WI38 (cell line): ENCODE measurements around the gene TMEM151A.
A peak's percentile ranks its signal among the peaks of the same experiment; 100 is the strongest.

ENCODE experiments used
- H3K4me3 ChIP-seq: 2 replicates; pipeline ENCODE4 v1.5.1; 2011; ENCODE audit warnings: low read depth, mild to moderate bottlenecking, control low read depth, low read length
- CTCF ChIP-seq: IDR thresholded peaks from 2 replicates; pipeline ENCODE4 v1.5.1; 2012; ENCODE audit warnings: low read depth, mild to moderate bottlenecking, control low read depth, low read length

TMEM151A gene

GRCh38 chr11:66338276-66339161, 46.8 kb downstream of the TMEM151A start:
- TF ChIP-seq CTCF = no peak

GRCh38 chr11:66339162-66339675, 47.5 kb downstream of the TMEM151A start:
- H3K4me3 ChIP-seq = no peak overlapping the region
- TF ChIP-seq CTCF = no peak

More at GRCh38 chr11:66338276-66339161, 46.8 kb downstream of the TMEM151A start:
- no peak overlapping the region for H3K4me3 ChIP-seq

GRCh38 chr11:66339686-66340483, 48.2 kb downstream of the TMEM151A start:
- no peak for TF ChIP-seq CTCF
- no peak overlapping the region for H3K4me3 ChIP-seq

- TF ChIP-seq CTCF = no peak
- no peak overlapping the region for H3K4me3 ChIP-seq
Measured at GRCh38 chr11:66340596-66341501, 49.2 kb downstream of the TMEM151A start.

GRCh38 chr11:66341502-66342126, 49.9 kb downstream of the TMEM151A start:
- H3K4me3 ChIP-seq = no peak overlapping the region
- TF ChIP-seq CTCF = no peak

GRCh38 chr11:66343176-66343575, 51.5 kb downstream of the TMEM151A start:
- TF ChIP-seq CTCF = no peak
- peak overlapping the region; percentile 97 for H3K4me3 ChIP-seq
